Measurements from ENCODE around the gene GATAD2A.

The GATAD2A gene

GRCh38 chr19:19513682-19514081, 108.2 kb downstream of the GATAD2A start:
- no peak for DNase-seq (ENCODE audit: low read depth)

DNA sequence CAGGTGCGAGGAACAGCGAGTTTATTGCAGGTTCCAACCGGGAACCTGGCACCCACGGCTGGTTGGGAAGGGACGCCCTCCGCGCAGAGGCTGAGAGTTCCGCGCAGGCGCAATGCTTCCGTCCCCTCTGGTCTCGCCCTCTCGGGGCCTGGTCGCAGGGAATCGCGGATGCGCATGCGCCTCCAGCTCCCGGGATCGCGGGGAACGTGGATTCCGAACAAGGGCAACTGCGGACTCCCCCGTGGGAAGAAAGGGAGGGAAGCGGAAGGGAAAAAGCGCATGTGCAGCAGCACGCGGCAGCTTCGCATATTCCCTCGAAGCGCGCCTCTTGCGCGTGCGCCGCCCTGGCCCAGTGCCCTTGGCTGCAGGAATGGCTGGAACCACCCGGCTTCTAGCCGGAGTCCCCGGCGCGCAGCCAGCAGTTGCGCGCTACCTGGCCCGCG, 108.8 kb downstream of the GATAD2A start:
- DNase-seq (ENCODE audit: low read depth) = no peak

DNA sequence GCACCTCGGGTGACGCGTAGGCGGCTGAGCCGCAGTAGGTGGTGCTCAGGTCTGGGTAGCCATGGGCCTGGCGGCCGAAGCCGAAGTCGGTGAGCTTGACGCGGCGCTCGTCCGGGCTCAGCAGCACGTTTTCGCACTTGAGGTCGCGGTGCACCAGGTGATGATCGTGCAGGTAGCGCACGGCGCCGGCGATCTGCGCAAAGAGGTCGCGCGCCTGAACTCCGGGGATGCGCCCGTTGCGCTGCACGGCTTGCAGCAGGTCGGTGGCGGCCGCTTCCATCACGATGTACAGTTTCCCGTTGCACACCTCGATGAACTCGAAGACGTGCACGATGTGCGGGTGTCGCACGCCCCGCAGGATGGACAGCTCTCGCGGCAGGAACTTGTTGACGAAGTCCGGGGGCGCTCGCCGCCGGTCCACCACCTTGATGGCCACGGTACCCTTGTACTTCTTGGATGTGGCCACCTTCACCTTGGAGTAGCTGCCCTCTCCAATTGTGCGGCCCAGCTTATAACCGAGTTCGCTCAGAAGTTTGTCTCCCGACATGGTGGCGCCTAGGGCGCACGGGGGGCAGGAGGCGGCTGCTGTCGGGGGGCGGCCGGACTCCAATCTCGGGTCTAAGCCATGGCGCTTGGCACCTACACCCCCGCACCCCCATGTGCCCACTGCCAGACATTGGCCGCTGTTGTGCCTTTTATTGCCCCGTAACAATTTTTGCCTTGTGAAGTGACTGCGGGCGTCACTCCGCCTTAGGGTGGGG, 109.6 kb downstream of the GATAD2A start, which contains the start of gene TSSK6:
TSS of gene TSSK6 (minus strand) at position 668 of the 761 bp plus-strand sequence. CDS start at position 547, 121 bp downstream.
- no peak for DNase-seq (ENCODE audit: low read depth)

DNA sequence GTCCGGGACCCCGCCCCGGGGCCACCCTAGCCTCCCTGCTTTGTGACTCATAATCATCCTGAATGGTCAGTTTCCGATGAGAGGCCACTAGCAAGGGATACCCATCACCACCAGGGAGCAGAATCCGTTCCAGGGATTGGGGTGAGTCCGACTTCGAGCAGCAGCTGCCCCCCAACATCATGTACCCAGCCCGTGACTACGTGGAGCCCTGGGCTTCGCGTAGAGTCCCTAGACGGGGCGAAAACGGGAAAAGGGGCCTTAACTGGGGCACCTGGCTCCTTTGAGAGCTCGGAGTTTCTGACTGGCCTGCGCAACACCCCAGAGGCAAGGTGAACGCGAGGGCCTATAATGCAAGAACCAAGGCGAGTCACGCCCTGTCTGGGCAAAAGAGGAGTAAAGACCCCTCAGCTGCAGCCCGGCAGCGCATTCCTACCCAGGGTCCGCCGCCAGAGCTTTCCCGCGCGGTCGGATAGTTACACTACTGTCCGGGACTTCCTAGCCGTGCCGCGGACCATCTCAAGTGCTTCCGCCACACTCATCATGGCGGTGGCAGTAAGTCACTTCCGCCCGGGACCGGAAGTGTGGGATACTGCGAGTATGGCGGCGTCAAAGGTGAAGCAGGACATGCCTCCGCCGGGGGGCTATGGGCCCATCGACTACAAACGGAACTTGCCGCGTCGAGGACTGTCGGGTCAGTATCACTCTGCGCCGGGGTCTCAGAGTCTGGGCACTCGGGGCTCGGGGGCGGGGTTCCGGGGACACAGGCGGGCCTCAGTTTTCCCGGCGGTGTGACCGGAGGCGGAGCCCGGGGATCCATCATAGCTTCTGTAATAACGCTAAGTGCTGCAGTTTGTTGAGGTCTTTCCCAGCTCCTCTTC, 110.4 kb downstream of the GATAD2A start, which contains the start of gene NDUFA13:
TSS of gene NDUFA13 (plus strand) at position 584 of the 878 bp plus-strand sequence. CDS start at position 598, 14 bp downstream.
- peak; percentile 93 for DNase-seq (ENCODE audit: low read depth)

- DNase-seq (ENCODE audit: low read depth) = no peak
Observed at GRCh38 chr19:19517235-19517619, 111.8 kb downstream of the GATAD2A start.

DNA sequence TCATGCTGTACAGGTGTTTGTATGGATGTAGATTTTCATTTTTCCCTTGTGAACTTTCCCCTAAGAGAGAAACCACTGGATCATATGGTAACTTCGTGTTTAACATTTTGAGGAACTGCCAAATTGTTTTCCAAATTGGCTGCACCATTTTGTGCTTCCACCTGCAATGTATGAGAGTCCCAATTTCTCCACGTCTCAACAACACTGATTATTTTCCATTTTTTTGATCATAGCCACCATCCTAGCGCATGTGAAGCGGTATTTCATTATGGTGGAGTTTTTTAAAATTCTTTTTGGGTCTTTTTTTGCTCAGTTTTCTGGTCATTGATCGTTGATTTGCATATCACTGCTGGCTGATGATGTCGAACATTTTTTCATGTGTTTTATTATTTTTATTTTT, 115.5 kb downstream of the GATAD2A start:
- no peak for DNase-seq (ENCODE audit: low read depth)

GRCh38 chr19:19523177-19523576, 117.7 kb downstream of the GATAD2A start:
- DNase-seq (ENCODE audit: low read depth) = no peak

- DNase-seq (ENCODE audit: low read depth) = no peak
Observed at GRCh38 chr19:19524053-19524452, 118.6 kb downstream of the GATAD2A start.

- no peak for DNase-seq (ENCODE audit: low read depth)
Observed at GRCh38 chr19:19525611-19526380, 120.3 kb downstream of the GATAD2A start.

DNA sequence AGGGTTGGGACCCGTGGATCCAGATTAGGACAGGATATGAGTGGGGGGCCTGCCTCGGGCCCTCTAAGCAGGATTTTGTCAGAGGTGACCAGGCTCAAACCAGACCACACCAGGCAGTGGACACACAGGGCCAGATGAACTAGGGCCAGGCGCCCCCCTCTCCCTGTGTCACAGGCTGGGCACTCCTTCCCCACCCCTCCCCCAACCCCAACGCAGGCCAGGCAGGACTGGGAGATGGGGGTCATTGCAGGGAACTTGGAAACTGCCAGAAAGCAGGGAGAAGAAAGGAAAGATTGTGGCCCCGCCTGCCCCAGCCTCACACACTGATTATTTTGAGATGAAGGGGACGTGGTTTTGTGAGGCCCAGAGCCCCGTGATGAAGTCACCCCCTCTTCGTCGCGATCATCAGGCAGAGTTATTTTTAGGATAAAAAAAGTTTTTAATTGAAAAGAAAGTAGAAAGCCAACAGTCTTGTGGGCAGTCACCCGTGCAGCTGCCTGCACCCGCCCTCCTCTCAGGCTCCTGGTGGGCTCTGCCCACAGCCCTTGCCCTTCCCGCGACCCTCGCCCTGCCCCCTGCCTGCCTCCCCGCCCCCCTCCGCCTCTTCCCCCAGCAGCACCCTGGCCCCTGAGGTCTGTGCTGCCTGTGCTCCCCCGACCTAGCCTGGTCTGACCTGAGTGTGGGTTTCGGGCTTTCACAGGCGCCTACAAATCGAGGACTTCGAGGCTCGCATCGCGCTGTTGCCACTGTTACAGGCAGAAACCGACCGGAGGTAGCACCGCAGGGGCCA, 121.3 kb downstream of the GATAD2A start:
- no peak for DNase-seq (ENCODE audit: low read depth)

DNA sequence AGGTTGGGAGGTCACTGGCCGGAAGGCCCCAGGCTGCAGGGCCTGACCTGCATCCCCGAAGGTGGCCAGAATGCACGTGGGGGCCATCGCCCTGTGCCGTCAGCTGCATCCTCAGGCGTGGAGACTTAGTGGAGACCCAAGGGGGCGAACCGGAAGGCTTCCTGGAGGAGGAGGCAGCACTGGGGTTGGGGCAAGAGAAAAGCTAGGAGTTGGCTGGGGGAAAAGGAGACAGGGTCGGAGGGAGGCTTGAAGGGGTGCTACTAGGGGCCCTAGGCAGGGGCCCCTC, 121.8 kb downstream of the GATAD2A start:
- no peak for DNase-seq (ENCODE audit: low read depth)

DNA sequence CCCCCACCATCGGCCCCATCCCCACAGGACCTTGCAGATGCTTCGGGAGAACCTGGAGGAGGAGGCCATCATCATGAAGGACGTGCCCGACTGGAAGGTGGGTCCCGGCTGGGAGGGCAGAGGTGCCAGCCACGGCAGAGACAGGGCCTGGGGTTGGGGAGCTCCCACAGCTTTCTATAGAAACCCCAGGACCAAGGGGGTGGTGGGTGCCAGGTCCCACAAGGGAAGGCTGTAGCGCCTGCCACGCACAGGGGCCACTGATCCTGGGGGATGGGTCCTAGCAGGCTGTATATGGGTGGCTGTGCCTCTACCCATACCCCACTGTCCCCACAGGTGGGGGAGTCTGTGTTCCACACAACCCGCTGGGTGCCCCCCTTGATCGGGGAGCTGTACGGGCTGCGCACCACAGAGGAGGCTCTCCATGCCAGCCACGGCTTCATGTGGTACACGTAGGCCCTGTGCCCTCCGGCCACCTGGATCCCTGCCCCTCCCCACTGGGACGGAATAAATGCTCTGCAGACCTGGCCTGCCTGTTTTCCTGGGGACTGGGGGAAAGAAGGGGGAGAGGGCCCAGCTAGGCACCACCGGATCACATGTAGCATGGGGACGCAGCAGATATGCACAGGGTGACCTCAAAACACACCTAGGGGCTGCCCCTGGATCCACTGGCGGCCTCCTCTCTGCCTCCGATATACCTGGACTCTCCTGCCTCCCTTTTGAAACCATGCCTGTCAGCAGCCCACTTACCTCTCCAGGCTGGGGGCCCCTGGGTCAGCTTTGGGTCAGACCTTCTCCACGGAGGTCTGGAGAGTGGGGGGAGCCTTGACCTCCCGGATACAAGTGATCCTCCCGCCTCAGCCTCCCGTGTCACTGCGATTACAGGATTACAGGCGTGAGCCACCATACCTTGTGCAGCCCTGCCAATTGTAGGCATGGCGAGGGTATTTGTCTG, 122.5 kb downstream of the GATAD2A start:
- DNase-seq (ENCODE audit: low read depth) = no peak

- DNase-seq (ENCODE audit: low read depth) = no peak
Observed at GRCh38 chr19:19528721-19529490, 123.4 kb downstream of the GATAD2A start, which contains the start of gene YJEFN3. YJEFN3 (plus strand) TSS chr19:19528911; CDS start chr19:19528933, 22 bp downstream.

DNA sequence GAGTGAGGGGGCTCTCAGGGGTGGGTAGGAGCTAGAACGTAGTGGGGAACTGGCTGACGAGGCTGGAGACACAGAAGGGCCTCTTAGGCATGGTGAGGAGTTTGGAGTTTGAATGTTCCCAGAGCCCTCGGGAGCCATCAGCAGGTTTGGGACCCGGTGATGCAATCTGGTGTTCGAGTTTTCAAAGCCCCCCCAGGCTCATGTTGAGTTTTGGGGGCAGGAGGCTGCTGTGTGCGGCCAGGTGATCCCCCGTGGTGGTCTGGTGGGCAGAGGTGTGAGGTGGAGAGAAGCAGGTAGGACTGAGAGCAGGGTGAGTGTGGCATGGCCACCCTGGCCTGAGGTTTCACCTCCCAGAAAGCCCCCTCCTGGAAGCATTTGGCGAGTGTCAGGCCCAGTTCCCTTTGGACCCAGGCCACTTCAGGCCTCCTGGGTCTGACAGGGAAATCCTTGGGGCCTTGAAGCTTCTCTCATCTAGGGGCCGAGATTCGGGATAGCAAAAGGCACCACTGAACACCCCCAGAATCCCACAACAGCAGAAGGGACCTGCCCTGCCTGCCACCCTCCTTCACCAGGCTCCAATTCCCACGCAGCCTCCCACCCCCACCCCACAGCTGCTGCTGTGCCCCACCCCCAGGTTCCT, 124.4 kb downstream of the GATAD2A start:
- no peak for DNase-seq (ENCODE audit: low read depth)

DNA sequence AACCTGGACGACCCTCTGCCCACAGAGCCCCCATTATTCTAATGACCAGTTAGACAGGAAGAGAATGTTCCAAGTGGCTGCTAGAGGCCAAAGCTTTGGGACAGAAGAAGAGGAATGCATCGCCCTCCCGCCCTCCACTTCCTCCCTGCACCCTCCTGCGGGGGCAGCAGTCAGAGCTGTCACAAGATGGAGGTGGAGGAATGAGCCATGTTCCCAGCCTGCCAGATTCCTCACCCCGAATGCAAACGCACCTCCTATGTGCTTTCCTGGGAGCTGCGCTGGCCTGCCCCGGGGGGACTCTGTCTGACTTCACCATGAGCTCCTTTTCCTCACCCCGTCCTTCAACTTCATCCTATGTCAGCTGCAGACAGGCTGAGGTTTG, 124.9 kb downstream of the GATAD2A start:
- no peak for DNase-seq (ENCODE audit: low read depth)

GRCh38 chr19:19530889-19531288, 125.4 kb downstream of the GATAD2A start:
- no peak for DNase-seq (ENCODE audit: low read depth)

- peak; percentile 92 for DNase-seq (ENCODE audit: low read depth)
Observed at GRCh38 chr19:19531951-19532805, 126.7 kb downstream of the GATAD2A start.
